Heart right ventricle (tissue), 16 donors: Measurements from ENCODE around the gene PELI3. TPM values are rescaled to one million over a fixed set of nuclear protein-coding genes. Genes with fewer than 3 reads are reported as not detected.
A peak's percentile ranks its signal among the peaks of the same experiment; 100 is the strongest.
"Not testable (repeated sequence)": the region's sequence is repeated elsewhere in the genome, so short reads cannot be mapped to it uniquely, and the experiment has no call there.

Source experiments
- ATAC-seq, 8 donors: fragments of 200-7000 bp; cut with Tn5 transposase; one replicate each; pipeline ENCODE4 v1.9.1; 2020; ENCODE audit warnings: mild to moderate bottlenecking in 8 of 8, moderate library complexity in 8 of 8, moderate number of reproducible peaks in 1 of 8
- DNase-seq, 2 donors: peaks; one replicate each; pipeline ENCODE4 v3.0.0-alpha.2; 2020
- H3K27ac ChIP-seq, 10 donors: fragments of 200-600 bp; sonication (generic) in 2 of 10; one replicate each; pipeline versions ENCODE4 v1.5.0 to v1.8.0; 2020 to 2022; ENCODE audit warnings: mild to moderate bottlenecking in 3 of 10
- H3K27me3 ChIP-seq, 7 donors: fragments of 200-600 bp; one replicate each; pipeline ENCODE4 v1.8.0; 2021 to 2022; ENCODE audit warnings: mild to moderate bottlenecking in 2 of 7
- H3K36me3 ChIP-seq, 9 donors: fragments of 200-600 bp; sonication (generic) in 1 of 9; one replicate each; pipeline versions ENCODE4 v1.5.0 to v1.8.0; 2020 to 2022; ENCODE audit warnings: mild to moderate bottlenecking in 2 of 9
- H3K4me1 ChIP-seq, 9 donors: fragments of 200-600 bp; sonication (generic) in 1 of 9; one replicate each; pipeline versions ENCODE4 v1.5.0 to v1.8.0; 2020 to 2022; ENCODE audit warnings: mild to moderate bottlenecking in 4 of 9
- H3K4me3 ChIP-seq, 10 donors: fragments of 200-600 bp; sonication (generic) in 2 of 10; one replicate each; pipeline versions ENCODE4 v1.5.0 to v1.8.0; 2020 to 2022; ENCODE audit warnings: mild to moderate bottlenecking in 7 of 10, moderate library complexity in 2 of 10
- H3K9me3 ChIP-seq, 11 donors: fragments of 200-600 bp in 10 of 11; sonication (generic) in 2 of 11; one replicate each; pipeline versions ENCODE4 v1.5.0 to v1.8.0; 2013 to 2022; ENCODE audit warnings: mild to moderate bottlenecking in 2 of 11, control low read depth in 1 of 11, moderate library complexity in 1 of 11
- CTCF ChIP-seq, 9 donors: fragments of 200-600 bp; sonication (generic) in 2 of 9; IDR thresholded peaks; one replicate each; pipeline versions ENCODE4 v1.5.0 to v1.8.0; 2021 to 2022; ENCODE audit warnings: antibody characterized with exemption in 9 of 9, mild to moderate bottlenecking in 5 of 9, moderate library complexity in 1 of 9
- WGBS, 2 donors: extraction: QIAGEN DNeasy Blood & Tissue Kit; methylation state at CpG; one replicate each; pipeline ENCODE4 v1.1.7; 2013; ENCODE audit warnings: inconsistent platforms in 1 of 2; 5-methylcytosine and 5-hydroxymethylcytosine counted together
- intact Hi-C, 10 donors: fragments of 100-400 bp; cut with DNase I; formaldehyde crosslinking; loops; one replicate each; pipeline versions ENCODE4 v1.11.1 to v1.14.2; 2022
- polyA plus RNA-seq, 2 donors: library from polyadenylated mRNA; stranded (reverse); fragments of 200-250 nt; gene quantifications; one replicate each; pipeline ENCODE4 v1.2.3, GENCODE V29; 2013
- total RNA-seq, 10 donors: library from RNA; stranded (reverse); fragmentation: NEBNext Ultra II Directional in 3 of 10; extraction: Animal tissue kit (Norgen Biotek cat#: 25700) in 3 of 10; gene quantifications; one replicate each; pipeline versions ENCODE4 v1.2.1 to v1.2.4, GENCODE V29; 2021 to 2023
- donor health status: Arrhythmogenic right ventricular cardiomyopathy.
- donor health status: ischemic (EF 13 %, LVEDD 7.1; RV severe dilation, severe dysfunction).
- donor health status: healthy with polysubstance abuse.
- donor health status: DM: no; HTN: yes; CAD: no.
- donor health status: DM: no; HTN: no; CAD: no.
- donor health status: ischemic (EF 25% LVEDD 6.9; RV normal size, moderate dysfunction).
- donor health status: ischemic (EF 25% LVEDD 5.7; RV mildly dilated, moderate dysfunction).
- donor health status: healthy.
- donor health status: DM: yes; HTN: yes; CAD: no.
- donor health status: Ischemic cardiomyopathy.
- donor health status: ischemic (EF 35%, LVEDD 5.7; RV mildly dilated, moderate dysfunction).
- donor health status: nonischemic (EF 11% LVEDD 7.7; RV severe dilation, severe dysfunction).
- donor health status: DM: yes; HTN: yes; CAD: no.
- donor health status: PGD.
- donor health status: ischemic (EF 29% LVEDD 5.4; RV normal size, mild dysfunction).
- donor health status: nonischemic (EF 23%, LVEDD 6.1; RV moderate dilation, normal function).

Gene PELI3
- total and polyA plus RNA-seq, 12 donors = 3.5 to 10.9 (median 6.5) TPM

DNA sequence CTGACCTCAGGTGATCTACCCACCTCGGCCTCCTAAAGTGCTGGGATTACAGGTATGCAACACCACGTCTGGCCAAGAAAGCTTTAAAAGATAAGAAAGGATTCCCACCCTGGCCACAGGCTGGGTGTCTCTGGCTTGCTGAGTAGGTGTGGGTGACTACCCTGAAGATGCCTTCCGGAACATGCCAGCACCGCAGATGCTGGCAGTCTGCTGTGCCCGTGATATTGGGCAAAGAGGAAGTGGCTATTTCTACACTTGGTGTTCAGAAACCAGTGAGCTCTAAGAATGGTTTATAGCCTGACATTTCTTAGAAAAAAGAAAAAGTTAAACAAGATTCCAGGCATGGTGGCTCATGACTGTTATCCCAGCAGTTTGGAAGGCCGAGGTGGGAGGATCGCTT lies 34.1 kb upstream of the PELI3 start:
- H3K9me3 ChIP-seq = no peaks in the 10 kb centered on the region
- DNase-seq (no peak), ATAC-seq (no peak)
- no peak overlapping the region for H3K27ac ChIP-seq
- peaks cover 0 to 54% (median 15%) of the 10 kb centered on the region in 9 donors for H3K36me3 ChIP-seq
- TF ChIP-seq CTCF (IDR thresholded peaks at IDR 0.05) = no peak
- no peak overlapping the region for H3K4me3 ChIP-seq
- H3K27me3 ChIP-seq = no peaks in the 10 kb centered on the region
- peaks cover 0 to 4% (median 2%) of the 10 kb centered on the region in 9 donors for H3K4me1 ChIP-seq
- WGBS, 2 donors = 88 to 91% methylated on average over 7 of the region's 7 CpGs
- intact Hi-C loops = no loop called here

- WGBS, 2 donors = 8 to 9% methylated on average over 12 of the region's 12 CpGs
- Histone ChIP-seq H3K36me3 (peaks cover 0 to 41% (median 15%) of the 10 kb centered on the region in 9 donors), H3K27ac (peak overlapping the region in 9 of 10 donors; percentile 70 to 95 (median 83)), H3K4me3 (peak overlapping the region; percentile 74 to 96 (median 83)), H3K9me3 (peaks cover 0 to 4% (median 0%) of the 10 kb centered on the region in 11 donors), H3K4me1 (peaks cover 3 to 12% (median 10%) of the 10 kb centered on the region in 9 donors), H3K27me3 (no peaks in the 10 kb centered on the region)
- no peak for TF ChIP-seq CTCF (IDR thresholded peaks at IDR 0.05)
- ATAC-seq (no peak), DNase-seq (no peak)
- intact Hi-C loops = loop anchor here in 1 of 10 donors (2.0 kb wide), 1 partner anchor 29 kb away; no protein-coding TSS in a partner anchor
Measured at GRCh38 chr11:66437979-66438503, 28.7 kb upstream of the PELI3 start.

DNA sequence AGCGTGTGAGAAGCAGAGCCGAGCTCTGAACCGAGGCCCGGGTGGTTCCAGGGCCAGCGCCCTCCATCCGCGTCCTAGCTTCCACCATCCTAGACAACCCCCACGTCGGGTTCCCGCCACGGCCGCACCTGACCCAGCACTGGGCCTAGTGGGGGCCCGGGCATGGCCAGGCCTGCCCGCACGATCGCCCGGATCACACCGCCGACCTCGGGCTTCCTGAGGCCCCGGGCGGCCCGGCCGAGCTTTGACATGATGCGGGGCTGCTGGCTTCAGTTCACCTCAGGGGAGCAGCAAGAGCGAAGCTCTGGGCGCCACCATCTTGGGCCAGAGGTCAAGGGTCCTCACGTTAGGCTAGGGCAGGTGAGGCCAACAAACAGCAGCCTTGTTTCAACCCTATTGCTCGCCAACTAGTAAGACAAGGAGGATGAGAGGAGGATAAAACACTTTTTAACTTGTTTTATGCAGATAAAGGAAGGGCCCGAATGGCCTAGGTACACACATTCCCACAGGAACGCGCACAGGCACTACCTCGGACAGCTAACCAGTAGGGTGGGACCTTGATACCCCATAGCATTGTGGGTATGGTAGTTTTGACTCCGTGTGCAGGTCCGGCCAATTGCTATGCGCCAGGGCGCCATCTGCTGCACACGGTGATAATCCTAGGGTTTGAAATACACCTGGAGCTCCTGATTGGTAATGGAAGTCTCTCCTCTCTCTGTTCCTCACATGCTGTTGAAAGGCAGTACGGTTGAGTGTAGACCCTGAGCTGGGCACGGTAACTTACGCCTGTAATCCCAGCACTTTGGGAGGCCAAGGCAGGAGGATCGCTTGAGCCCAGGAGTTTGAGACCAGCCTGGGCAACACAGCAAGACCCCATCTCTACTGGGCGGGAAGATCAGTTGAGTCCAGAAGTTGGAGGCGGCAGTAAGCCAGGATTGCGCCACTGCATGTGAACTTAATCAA lies 27.9 kb upstream of the PELI3 start, which contains the start of gene MRPL11:
TSS of gene MRPL11 (minus strand) at position 345 of the 963 bp plus-strand sequence. CDS start at position 251, 94 bp downstream.
- Histone ChIP-seq H3K36me3 (peaks cover 0 to 35% (median 15%) of the 10 kb centered on the region in 9 donors), H3K27me3 (no peaks in the 10 kb centered on the region), H3K9me3 (peaks cover 0 to 12% (median 6%) of the 10 kb centered on the region in 11 donors), H3K4me3 (peak within 1 kb of the TSS; percentile 74 to 96 (median 83)), H3K4me1 (peaks cover 3 to 12% (median 10%) of the 10 kb centered on the region in 9 donors), H3K27ac (peak within 1 kb of the TSS; percentile 39 to 95 (median 82))
- 8% methylated on average over 45 of the region's 45 CpGs for WGBS, 2 donors
- peak; percentile 31 to 87 (median 68) for TF ChIP-seq CTCF (IDR thresholded peaks at IDR 0.05)
- peak; percentile 88 to 92 for DNase-seq
- intact Hi-C loops = loop anchor here in 1 of 10 donors (2.0 kb wide), 1 partner anchor 30 kb away; no protein-coding TSS in a partner anchor
- peak; percentile 99 to 100 (median 99) for ATAC-seq

- H3K4me3 ChIP-seq, DNase-seq, H3K27me3 ChIP-seq, ATAC-seq, intact Hi-C loops, H3K27ac ChIP-seq: not testable (repeated sequence)
- Histone ChIP-seq H3K4me1 (peaks cover 3 to 18% (median 10%) of the 10 kb centered on the region in 9 donors), H3K9me3 (peaks cover 0 to 14% (median 9%) of the 10 kb centered on the region in 11 donors), H3K36me3 (peaks cover 0 to 19% (median 9%) of the 10 kb centered on the region in 9 donors)
- 86 to 88% methylated on average over 29 of the region's 29 CpGs for WGBS, 2 donors
Measured at GRCh38 chr11:66440101-66440939, 26.4 kb upstream of the PELI3 start.

- H3K4me3 ChIP-seq, H3K27me3 ChIP-seq, DNase-seq, ATAC-seq, H3K27ac ChIP-seq, intact Hi-C loops: not testable (repeated sequence)
- peaks cover 3 to 18% (median 10%) of the 10 kb centered on the region in 9 donors for H3K4me1 ChIP-seq
- WGBS, 2 donors = 87 to 97% methylated on average over 24 to 27 of the region's 27 CpGs
- peaks cover 0 to 14% (median 9%) of the 10 kb centered on the region in 11 donors for H3K9me3 ChIP-seq
- H3K36me3 ChIP-seq = peaks cover 0 to 13% (median 4%) of the 10 kb centered on the region in 9 donors
Measured at GRCh38 chr11:66440940-66441282, 25.8 kb upstream of the PELI3 start.
